Parathyroid adenoma (tissue), 2 donors: ENCODE data around the gene LRRC52.

ENCODE experiments used
- H2AFZ ChIP-seq: fragments of 300-600 bp; sonication (generic); one replicate; pipeline ENCODE4 v1.7.0; 2017; ENCODE audit warnings: antibody characterized with exemption, mild to moderate bottlenecking
- H3K27ac ChIP-seq: fragments of 300-600 bp; sonication (generic); one replicate; pipeline ENCODE4 v1.7.0; 2017
- H3K27me3 ChIP-seq: fragments of 300-600 bp; sonication (generic); one replicate; pipeline ENCODE4 v1.7.0; 2017; ENCODE audit warnings: low read length; ENCODE audit not compliant: control insufficient read depth, insufficient read depth
- H3K36me3 ChIP-seq: fragments of 300-600 bp; sonication (generic); one replicate; pipeline ENCODE4 v1.7.0; 2017; ENCODE audit warnings: low read length; ENCODE audit not compliant: control insufficient read depth, insufficient read depth
- H3K4me1 ChIP-seq: fragments of 300-600 bp; sonication (generic); one replicate; pipeline ENCODE4 v1.7.0; 2017; ENCODE audit warnings: control low read depth
- H3K4me2 ChIP-seq: fragments of 300-600 bp; sonication (generic); one replicate; pipeline ENCODE4 v1.7.0; 2017; ENCODE audit warnings: low read length
- H3K4me3 ChIP-seq: fragments of 300-600 bp; sonication (generic); one replicate; pipeline ENCODE4 v1.7.0; 2017; ENCODE audit warnings: low read depth, low read length
- H3K79me2 ChIP-seq: fragments of 300-600 bp; sonication (generic); one replicate; pipeline ENCODE4 v1.7.0; 2017; ENCODE audit warnings: control low read depth
- H3K9ac ChIP-seq: fragments of 300-600 bp; sonication (generic); one replicate; pipeline ENCODE4 v1.7.0; 2017; ENCODE audit warnings: mild to moderate bottlenecking
- H3K9me3 ChIP-seq: fragments of 300-600 bp; sonication (generic); one replicate; pipeline ENCODE4 v1.7.0; 2017; ENCODE audit warnings: low read length; ENCODE audit not compliant: control insufficient read depth
- CTCF ChIP-seq: fragments of 300-600 bp; sonication (generic); IDR thresholded peaks from one replicate; pipeline ENCODE4 v1.7.0; 2017; ENCODE audit warnings: antibody characterized with exemption, mild to moderate bottlenecking
- donor health status: primary hyperparathyroidism.

Gene LRRC52

GRCh38 chr1:165612062-165612461 lies 68.3 kb downstream of the LRRC52 start:
- no peak for TF ChIP-seq CTCF
- no peak overlapping the region for H3K9ac ChIP-seq
- no peaks in the 10 kb centered on the region for H3K36me3 ChIP-seq
- H3K4me3 ChIP-seq = no peak overlapping the region
- no peaks in the 10 kb centered on the region for H3K27me3 ChIP-seq
- H3K27ac ChIP-seq = no peak overlapping the region
- H3K4me2 ChIP-seq = no peak overlapping the region
- no peaks in the 10 kb centered on the region for H3K9me3 ChIP-seq
- H2AFZ ChIP-seq = no peak overlapping the region
- H3K79me2 ChIP-seq = no peaks in the 10 kb centered on the region
- H3K4me1 ChIP-seq = no peaks in the 10 kb centered on the region
